ENCODE data around the gene SLC35E3.
A peak's percentile ranks its signal among the peaks of the same experiment; 100 is the strongest.

DNA sequence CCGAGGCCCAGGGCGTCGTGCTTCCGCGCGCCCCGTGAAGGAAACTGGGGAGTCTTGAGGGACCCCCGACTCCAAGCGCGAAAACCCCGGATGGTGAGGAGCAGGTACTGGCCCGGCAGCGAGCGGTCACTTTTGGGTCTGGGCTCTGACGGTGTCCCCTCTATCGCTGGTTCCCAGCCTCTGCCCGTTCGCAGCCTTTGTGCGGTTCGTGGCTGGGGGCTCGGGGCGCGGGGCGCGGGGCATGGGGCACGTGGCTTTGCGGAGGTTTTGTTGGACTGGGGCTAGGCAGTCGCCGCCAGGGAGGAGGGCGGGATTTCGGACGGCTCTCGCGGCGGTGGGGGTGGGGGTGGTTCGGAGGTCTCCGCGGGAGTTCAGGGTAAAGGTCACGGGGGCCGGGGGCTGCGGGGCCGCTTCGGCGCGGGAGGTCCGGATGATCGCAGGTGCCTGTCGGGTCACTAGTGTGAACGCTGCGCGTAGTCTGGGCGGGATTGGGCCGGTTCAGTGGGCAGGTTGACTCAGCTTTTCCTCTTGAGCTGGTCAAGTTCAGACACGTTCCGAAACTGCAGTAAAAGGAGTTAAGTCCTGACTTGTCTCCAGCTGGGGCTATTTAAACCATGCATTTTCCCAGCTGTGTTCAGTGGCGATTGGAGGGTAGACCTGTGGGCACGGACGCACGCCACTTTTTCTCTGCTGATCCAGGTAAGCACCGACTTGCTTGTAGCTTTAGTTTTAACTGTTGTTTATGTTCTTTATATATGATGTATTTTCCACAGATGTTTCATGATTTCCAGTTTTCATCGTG is 62.6 kb downstream of the SLC35E3 start:
- TF ChIP-seq CTCF (IDR thresholded peaks at IDR 0.05 in 8 of 11, conservative IDR thresholded peaks at IDR 0.05 in 3 of 11) (peak in 1 of 11 experiments; percentile 24), POLR2AphosphoS5 (IDR thresholded peaks at IDR 0.05) (peak in 2 of 3 donors; percentile 51 to 72)

Data from spleen (tissue), 7 donors.